HepG2 (cell line): ENCODE results near the gene APOBEC3C.
"Not testable (repeated sequence)": the region's sequence is repeated elsewhere in the genome, so short reads cannot be mapped to it uniquely, and the experiment has no call there.

Experiments
- ADNP ChIP-seq: sonication (generic); formaldehyde crosslinking; IDR thresholded peaks from 2 replicates; pipeline ENCODE4 v1.4.0; 2020; ENCODE audit warnings: missing genetic modification reagents
- CREB1 ChIP-seq, 2 experiments: fragments of 450-650 bp in 1 of 2; IDR thresholded peaks; 2 replicates each; pipeline ENCODE4 v1.6.1; 2016 to 2017; ENCODE audit warnings: control low read depth in 1 of 2, mild to moderate bottlenecking in 1 of 2, missing compliant biosample characterization in 1 of 2, missing genetic modification characterization in 1 of 2
- HDAC2 ChIP-seq: sonication (generic); formaldehyde crosslinking; IDR thresholded peaks from 2 replicates; pipeline ENCODE4 v1.4.0; 2020; ENCODE audit warnings: missing genetic modification reagents
- MAFG ChIP-seq: sonication (generic); formaldehyde crosslinking; IDR thresholded peaks from 2 replicates; pipeline ENCODE4 v1.5.1; 2020; ENCODE audit warnings: mild to moderate bottlenecking, missing genetic modification reagents
- NR2C2 ChIP-seq: sonication (generic); formaldehyde crosslinking; IDR thresholded peaks from 2 replicates; pipeline ENCODE4 v1.4.0; 2020; ENCODE audit warnings: missing genetic modification reagents, mild to moderate bottlenecking, moderate library complexity, borderline replicate concordance
- TAF1 ChIP-seq: sonication (generic); formaldehyde crosslinking; IDR thresholded peaks from 2 replicates; pipeline ENCODE4 v1.4.0; 2020; ENCODE audit warnings: missing genetic modification reagents
- ZNF317 ChIP-seq: sonication (generic); formaldehyde crosslinking; IDR thresholded peaks from 2 replicates; pipeline ENCODE4 v1.5.0; 2020; ENCODE audit warnings: mild to moderate bottlenecking, missing genetic modification reagents
- ZNF761 ChIP-seq: sonication (generic); formaldehyde crosslinking; conservative IDR thresholded peaks from 2 replicates; pipeline ENCODE4 v1.4.0; 2020; ENCODE audit warnings: mild to moderate bottlenecking, missing genetic modification reagents
- TF ChIP-seq, protein P1 (sequence below): sonication (generic); formaldehyde crosslinking; IDR thresholded peaks from 2 replicates; pipeline ENCODE4 v1.8.0; 2022; ENCODE audit warnings: mild to moderate bottlenecking, missing genetic modification reagents, moderate library complexity
- TF ChIP-seq, protein P2 (sequence below): sonication (generic); formaldehyde crosslinking; IDR thresholded peaks from 2 replicates; pipeline ENCODE4 v1.5.0; 2020; ENCODE audit warnings: mild to moderate bottlenecking, missing genetic modification reagents, moderate library complexity
- TF ChIP-seq, protein P3 (sequence below): sonication (generic); formaldehyde crosslinking; IDR thresholded peaks from 2 replicates; pipeline ENCODE4 v1.4.0; 2020; ENCODE audit warnings: missing genetic modification reagents
- TF ChIP-seq, protein P4 (sequence below): conservative IDR thresholded peaks from 2 replicates; pipeline ENCODE4 v1.6.1; 2018; ENCODE audit warnings: missing genetic modification reagents

DNA sequence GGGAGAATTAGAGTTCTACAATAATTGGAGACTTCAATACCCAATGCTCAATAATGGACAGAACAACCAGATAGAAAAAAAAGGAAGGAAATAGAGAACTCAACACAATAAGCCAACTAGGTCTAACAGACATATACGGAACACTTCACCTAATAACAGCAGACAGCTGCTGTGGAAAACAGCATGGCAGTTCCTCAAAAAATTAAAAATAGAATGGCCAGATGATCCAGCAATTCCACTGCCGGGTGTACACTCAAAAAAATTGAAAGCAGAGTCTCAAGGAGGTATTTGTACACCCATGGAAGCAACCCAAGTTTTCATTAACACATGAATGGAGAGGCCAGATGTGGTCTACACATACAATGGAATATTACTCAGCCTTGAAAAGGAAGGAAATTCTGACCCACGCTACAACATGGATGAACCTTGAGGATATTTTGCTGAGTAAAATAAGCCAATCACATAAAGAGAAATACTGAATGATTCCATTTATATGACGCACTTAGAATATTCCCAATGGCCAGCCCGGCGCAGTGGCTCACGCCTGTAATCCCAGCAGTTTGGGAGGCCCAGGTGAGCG lies 5.7 kb upstream of the APOBEC3C start:
- TF ChIP-seq NR2C2 (CRISPR knock-in tag); HDAC2 (CRISPR knock-in tag); MAFG (CRISPR knock-in tag); TAF1; ZNF317; ZNF761 (CRISPR knock-in tag); CREB1 (IDR thresholded peaks at IDR 0.05); CREB1 (CRISPR knock-in tag; IDR thresholded peaks at IDR 0.05); ADNP: not testable (repeated sequence)
- TF ChIP-seq, protein P1, sequence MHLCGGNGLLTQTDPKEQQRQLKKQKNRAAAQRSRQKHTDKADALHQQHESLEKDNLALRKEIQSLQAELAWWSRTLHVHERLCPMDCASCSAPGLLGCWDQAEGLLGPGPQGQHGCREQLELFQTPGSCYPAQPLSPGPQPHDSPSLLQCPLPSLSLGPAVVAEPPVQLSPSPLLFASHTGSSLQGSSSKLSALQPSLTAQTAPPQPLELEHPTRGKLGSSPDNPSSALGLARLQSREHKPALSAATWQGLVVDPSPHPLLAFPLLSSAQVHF (CRISPR knock-in tag): not testable (repeated sequence)
- TF ChIP-seq, protein P2, sequence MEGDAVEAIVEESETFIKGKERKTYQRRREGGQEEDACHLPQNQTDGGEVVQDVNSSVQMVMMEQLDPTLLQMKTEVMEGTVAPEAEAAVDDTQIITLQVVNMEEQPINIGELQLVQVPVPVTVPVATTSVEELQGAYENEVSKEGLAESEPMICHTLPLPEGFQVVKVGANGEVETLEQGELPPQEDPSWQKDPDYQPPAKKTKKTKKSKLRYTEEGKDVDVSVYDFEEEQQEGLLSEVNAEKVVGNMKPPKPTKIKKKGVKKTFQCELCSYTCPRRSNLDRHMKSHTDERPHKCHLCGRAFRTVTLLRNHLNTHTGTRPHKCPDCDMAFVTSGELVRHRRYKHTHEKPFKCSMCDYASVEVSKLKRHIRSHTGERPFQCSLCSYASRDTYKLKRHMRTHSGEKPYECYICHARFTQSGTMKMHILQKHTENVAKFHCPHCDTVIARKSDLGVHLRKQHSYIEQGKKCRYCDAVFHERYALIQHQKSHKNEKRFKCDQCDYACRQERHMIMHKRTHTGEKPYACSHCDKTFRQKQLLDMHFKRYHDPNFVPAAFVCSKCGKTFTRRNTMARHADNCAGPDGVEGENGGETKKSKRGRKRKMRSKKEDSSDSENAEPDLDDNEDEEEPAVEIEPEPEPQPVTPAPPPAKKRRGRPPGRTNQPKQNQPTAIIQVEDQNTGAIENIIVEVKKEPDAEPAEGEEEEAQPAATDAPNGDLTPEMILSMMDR (CRISPR knock-in tag): not testable (repeated sequence)
- TF ChIP-seq, protein P3, sequence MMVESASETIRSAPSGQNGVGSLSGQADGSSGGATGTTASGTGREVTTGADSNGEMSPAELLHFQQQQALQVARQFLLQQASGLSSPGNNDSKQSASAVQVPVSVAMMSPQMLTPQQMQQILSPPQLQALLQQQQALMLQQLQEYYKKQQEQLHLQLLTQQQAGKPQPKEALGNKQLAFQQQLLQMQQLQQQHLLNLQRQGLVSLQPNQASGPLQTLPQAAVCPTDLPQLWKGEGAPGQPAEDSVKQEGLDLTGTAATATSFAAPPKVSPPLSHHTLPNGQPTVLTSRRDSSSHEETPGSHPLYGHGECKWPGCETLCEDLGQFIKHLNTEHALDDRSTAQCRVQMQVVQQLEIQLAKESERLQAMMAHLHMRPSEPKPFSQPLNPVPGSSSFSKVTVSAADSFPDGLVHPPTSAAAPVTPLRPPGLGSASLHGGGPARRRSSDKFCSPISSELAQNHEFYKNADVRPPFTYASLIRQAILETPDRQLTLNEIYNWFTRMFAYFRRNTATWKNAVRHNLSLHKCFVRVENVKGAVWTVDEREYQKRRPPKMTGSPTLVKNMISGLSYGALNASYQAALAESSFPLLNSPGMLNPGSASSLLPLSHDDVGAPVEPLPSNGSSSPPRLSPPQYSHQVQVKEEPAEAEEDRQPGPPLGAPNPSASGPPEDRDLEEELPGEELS (CRISPR knock-in tag): not testable (repeated sequence)
- TF ChIP-seq, protein P4, sequence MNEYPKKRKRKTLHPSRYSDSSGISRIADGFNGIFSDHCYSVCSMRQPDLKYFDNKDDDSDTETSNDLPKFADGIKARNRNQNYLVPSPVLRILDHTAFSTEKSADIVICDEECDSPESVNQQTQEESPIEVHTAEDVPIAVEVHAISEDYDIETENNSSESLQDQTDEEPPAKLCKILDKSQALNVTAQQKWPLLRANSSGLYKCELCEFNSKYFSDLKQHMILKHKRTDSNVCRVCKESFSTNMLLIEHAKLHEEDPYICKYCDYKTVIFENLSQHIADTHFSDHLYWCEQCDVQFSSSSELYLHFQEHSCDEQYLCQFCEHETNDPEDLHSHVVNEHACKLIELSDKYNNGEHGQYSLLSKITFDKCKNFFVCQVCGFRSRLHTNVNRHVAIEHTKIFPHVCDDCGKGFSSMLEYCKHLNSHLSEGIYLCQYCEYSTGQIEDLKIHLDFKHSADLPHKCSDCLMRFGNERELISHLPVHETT (CRISPR knock-in tag): not testable (repeated sequence)
